Stomach (tissue), 4 donors: ENCODE results near the gene HSPA1L.

ENCODE experiments used
- CTCF ChIP-seq, 7 experiments: fragments of 450-650 bp in 4 of 7; fragments of 200-600 bp in 3 of 7; sonication (generic) in 3 of 7; IDR thresholded peaks; one replicate each; pipeline ENCODE4 v1.5.1; 2016 to 2019; ENCODE audit warnings: antibody characterized with exemption in 7 of 7, control low read depth in 2 of 7, mild to moderate bottlenecking in 1 of 7
- POLR2A ChIP-seq, 4 donors: fragments of 450-650 bp; IDR thresholded peaks; one replicate each; pipeline ENCODE4 v1.6.1; 2016; ENCODE audit warnings: antibody characterized with exemption in 4 of 4, control low read depth in 2 of 4, mild to moderate bottlenecking in 1 of 4, moderate library complexity in 1 of 4

DNA sequence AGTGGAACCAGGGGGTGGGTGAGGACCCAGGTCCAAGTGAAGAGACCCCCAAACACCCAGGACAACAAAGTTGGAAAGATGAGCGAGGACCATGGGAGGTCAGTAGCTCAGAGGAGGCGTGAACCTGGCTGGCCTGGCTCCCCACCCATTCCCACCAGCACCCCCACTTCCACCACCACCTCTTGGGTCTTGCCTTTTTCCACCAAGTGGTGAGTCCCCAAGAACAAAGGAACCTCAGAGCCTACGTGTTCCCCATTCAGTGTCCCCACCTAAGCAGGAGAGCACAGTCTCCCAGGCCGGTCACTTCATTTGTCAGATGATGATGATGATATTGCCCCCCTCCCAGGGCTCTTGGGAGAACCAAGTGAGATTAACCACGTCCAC, 37.4 kb downstream of the HSPA1L start:
- no peak for TF ChIP-seq POLR2A (IDR thresholded peaks at IDR 0.05)
- no peak for TF ChIP-seq CTCF (IDR thresholded peaks at IDR 0.05)
